SK-N-SH treated with all-trans-retinoic acid at 6 μM for 48 hours (cell line): ENCODE data around the gene ANP32B.

Source experiments
- BACH2 ChIP-seq: fragments of 250-450 bp; sonication (Bioruptor Pico); IDR thresholded peaks from 2 replicates; pipeline ENCODE4 v1.9.0; 2021; ENCODE audit warnings: mild to moderate bottlenecking, borderline replicate concordance
- PPARA ChIP-seq: fragments of 250-450 bp; sonication (Bioruptor Pico); IDR thresholded peaks from 2 replicates; pipeline ENCODE4 v1.5.0; 2020; ENCODE audit warnings: mild to moderate bottlenecking, borderline replicate concordance
- RARB ChIP-seq: fragments of 250-450 bp; sonication (Bioruptor Pico); IDR thresholded peaks from 2 replicates; pipeline ENCODE4 v1.8.0; 2021; ENCODE audit warnings: mild to moderate bottlenecking, moderate library complexity
- SNAI2 ChIP-seq: fragments of 250-450 bp; sonication (Bioruptor Pico); IDR thresholded peaks from 2 replicates; pipeline ENCODE4 v1.5.0; 2020; ENCODE audit warnings: mild to moderate bottlenecking, moderate library complexity
- TCF4 ChIP-seq: fragments of 250-450 bp; sonication (Bioruptor Pico); IDR thresholded peaks from 2 replicates; pipeline ENCODE4 v1.8.0; 2021; ENCODE audit warnings: mild to moderate bottlenecking, moderate library complexity, borderline replicate concordance
- ZC3H10 ChIP-seq: fragments of 250-450 bp; sonication (Bioruptor Pico); IDR thresholded peaks from 2 replicates; pipeline ENCODE4 v1.5.1; 2021; ENCODE audit warnings: mild to moderate bottlenecking, moderate library complexity

- TF ChIP-seq ZC3H10 (CRISPR knock-in tag) (no peak), BACH2 (no peak), PPARA (CRISPR knock-in tag) (no peak), TCF4 (CRISPR knock-in tag) (no peak), SNAI2 (CRISPR knock-in tag) (no peak), RARB (no peak)
Observed at GRCh38 chr9:97954550-97954989, 28.6 kb upstream of the ANP32B start.
